ENCODE results near the gene RSPH1. TPM values are rescaled to one million over a fixed set of nuclear protein-coding genes. Genes with fewer than 3 reads are reported as not detected.

RSPH1 gene
- total and polyA plus RNA-seq, 2 of the 4 experiments (the other 2 are of a cell fraction), result not detected

DNA sequence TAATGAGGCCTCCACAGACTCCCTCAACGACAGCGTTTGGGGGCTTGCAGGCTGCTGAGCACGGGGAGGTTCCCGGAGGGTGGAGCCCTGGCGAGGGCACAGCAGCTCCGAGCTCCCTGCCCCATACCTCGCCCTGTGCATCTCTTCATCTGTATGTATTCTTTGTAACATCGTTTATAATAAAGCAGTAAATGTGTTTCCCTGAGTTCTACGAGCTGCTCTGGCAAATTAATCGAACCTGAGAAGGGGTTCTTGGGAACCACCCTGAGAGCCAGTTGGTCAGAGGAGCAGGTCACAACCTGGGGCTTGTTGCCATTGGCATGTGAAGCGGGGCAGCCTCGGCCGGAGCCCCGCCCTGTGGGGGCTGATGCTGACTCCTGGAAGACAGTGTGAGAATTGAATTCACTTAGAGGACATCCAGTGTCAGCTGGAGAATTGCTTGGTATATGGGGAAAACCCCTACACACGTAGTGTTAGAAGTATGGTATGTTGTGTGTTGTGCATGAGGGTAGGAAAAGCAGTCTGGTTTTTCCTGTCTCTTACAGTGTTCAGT is 29.1 kb upstream of the RSPH1 start:
- TF ChIP-seq FOS (IDR thresholded peaks at IDR 0.05; ENCODE audit: low read depth, low read length) (no peak), MXI1 (IDR thresholded peaks at IDR 0.05; ENCODE audit: borderline replicate concordance, low read depth, low read length) (no peak), MAFK (IDR thresholded peaks at IDR 0.05; ENCODE audit: low read depth, low read length) (no peak), RAD21 (IDR thresholded peaks at IDR 0.05; ENCODE audit: low read length) (no peak), POLR2A (IDR thresholded peaks at IDR 0.05; ENCODE audit: low read depth, low read length) (no peak), CEBPB (IDR thresholded peaks at IDR 0.05; ENCODE audit: low read depth, low read length) (no peak), MAZ (IDR thresholded peaks at IDR 0.05; ENCODE audit: borderline replicate concordance, low read depth, low read length) (no peak), RCOR1 (IDR thresholded peaks at IDR 0.05; ENCODE audit: insufficient replicate concordance, low read length) (no peak), SMC3 (IDR thresholded peaks at IDR 0.05; ENCODE audit: low read depth, low read length) (no peak), NFE2L2 (IDR thresholded peaks at IDR 0.05; ENCODE audit: low read depth, low read length) (no peak), CHD1 (IDR thresholded peaks at IDR 0.05; ENCODE audit: low read depth, low read length) (no peak), RFX5 (IDR thresholded peaks at IDR 0.05; ENCODE audit: low read depth, low read length) (no peak), BHLHE40 (IDR thresholded peaks at IDR 0.05; ENCODE audit: low read depth, low read length) (no peak)
- TF ChIP-seq, protein P1, sequence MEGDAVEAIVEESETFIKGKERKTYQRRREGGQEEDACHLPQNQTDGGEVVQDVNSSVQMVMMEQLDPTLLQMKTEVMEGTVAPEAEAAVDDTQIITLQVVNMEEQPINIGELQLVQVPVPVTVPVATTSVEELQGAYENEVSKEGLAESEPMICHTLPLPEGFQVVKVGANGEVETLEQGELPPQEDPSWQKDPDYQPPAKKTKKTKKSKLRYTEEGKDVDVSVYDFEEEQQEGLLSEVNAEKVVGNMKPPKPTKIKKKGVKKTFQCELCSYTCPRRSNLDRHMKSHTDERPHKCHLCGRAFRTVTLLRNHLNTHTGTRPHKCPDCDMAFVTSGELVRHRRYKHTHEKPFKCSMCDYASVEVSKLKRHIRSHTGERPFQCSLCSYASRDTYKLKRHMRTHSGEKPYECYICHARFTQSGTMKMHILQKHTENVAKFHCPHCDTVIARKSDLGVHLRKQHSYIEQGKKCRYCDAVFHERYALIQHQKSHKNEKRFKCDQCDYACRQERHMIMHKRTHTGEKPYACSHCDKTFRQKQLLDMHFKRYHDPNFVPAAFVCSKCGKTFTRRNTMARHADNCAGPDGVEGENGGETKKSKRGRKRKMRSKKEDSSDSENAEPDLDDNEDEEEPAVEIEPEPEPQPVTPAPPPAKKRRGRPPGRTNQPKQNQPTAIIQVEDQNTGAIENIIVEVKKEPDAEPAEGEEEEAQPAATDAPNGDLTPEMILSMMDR (conservative IDR thresholded peaks at IDR 0.05; ENCODE audit: low read depth, low read length), result no peak
- TF ChIP-seq, protein P2, sequence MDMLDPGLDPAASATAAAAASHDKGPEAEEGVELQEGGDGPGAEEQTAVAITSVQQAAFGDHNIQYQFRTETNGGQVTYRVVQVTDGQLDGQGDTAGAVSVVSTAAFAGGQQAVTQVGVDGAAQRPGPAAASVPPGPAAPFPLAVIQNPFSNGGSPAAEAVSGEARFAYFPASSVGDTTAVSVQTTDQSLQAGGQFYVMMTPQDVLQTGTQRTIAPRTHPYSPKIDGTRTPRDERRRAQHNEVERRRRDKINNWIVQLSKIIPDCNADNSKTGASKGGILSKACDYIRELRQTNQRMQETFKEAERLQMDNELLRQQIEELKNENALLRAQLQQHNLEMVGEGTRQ (IDR thresholded peaks at IDR 0.05; ENCODE audit: low read depth, low read length), result no peak
- TF ChIP-seq, protein P3, sequence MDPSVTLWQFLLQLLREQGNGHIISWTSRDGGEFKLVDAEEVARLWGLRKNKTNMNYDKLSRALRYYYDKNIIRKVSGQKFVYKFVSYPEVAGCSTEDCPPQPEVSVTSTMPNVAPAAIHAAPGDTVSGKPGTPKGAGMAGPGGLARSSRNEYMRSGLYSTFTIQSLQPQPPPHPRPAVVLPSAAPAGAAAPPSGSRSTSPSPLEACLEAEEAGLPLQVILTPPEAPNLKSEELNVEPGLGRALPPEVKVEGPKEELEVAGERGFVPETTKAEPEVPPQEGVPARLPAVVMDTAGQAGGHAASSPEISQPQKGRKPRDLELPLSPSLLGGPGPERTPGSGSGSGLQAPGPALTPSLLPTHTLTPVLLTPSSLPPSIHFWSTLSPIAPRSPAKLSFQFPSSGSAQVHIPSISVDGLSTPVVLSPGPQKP (IDR thresholded peaks at IDR 0.05; ENCODE audit: borderline replicate concordance, low read depth, low read length), result no peak
- Histone ChIP-seq H3K27ac (ENCODE audit: insufficient read depth, low read length) (no peak overlapping the region), H2BK5ac (ENCODE audit: low read depth, low read length, poor library complexity, severe bottlenecking) (no peak overlapping the region), H3K56ac (ENCODE audit: extremely low read depth, insufficient read depth, low read length) (no peak overlapping the region), H3K79me1 (ENCODE audit: low read depth in 1 of 2, low read length in 2 of 2) (no peaks in the 10 kb centered on the region), H3K4me1 (ENCODE audit: control insufficient read depth, insufficient read depth, low read length) (peaks cover 5% of the 10 kb centered on the region; the same call in 1 of the 2 replicates), H2AFZ (replicated peaks; ENCODE audit: low read length, poor library complexity) (peak overlapping the region; percentile 15), H4K20me1 (ENCODE audit: insufficient read depth, low read length) (no peaks in the 10 kb centered on the region; the same call in 1 of the 2 replicates), H3K4me2 (ENCODE audit: low read depth, low read length) (peak overlapping the region; percentile 60; the same call in 1 of the 2 replicates), H3K9me1 (ENCODE audit: insufficient read depth, low read length) (no peaks in the 10 kb centered on the region), H4K8ac (ENCODE audit: low read depth in 2 of 2, low read length in 2 of 2) (no peak overlapping the region), H2BK15ac (ENCODE audit: low read depth, low read length) (no peak overlapping the region), H3K27me3 (ENCODE audit: control insufficient read depth, insufficient read depth, low read length) (peaks cover 18% of the 10 kb centered on the region; the same call in 1 of the 2 replicates), H3K18ac (ENCODE audit: low read depth, low read length) (no peak overlapping the region), H4K5ac (ENCODE audit: low read depth, low read length) (no peak overlapping the region), H2AK9ac (replicated peaks; ENCODE audit: low read depth, low read length, poor library complexity) (no peak overlapping the region), H3K14ac (replicated peaks; ENCODE audit: low read depth, low read length) (no peak overlapping the region), H3K4me3 (ENCODE audit: insufficient read depth, low read depth, low read length) (no peak overlapping the region), H4K91ac (ENCODE audit: insufficient read depth, low read depth, low read length) (no peak overlapping the region), H2AK5ac (ENCODE audit: low read depth, low read length) (no peak overlapping the region), H3K23ac (ENCODE audit: low read depth, low read length) (no peak overlapping the region), H3K4ac (ENCODE audit: low read depth, low read length) (no peak overlapping the region), H2BK120ac (ENCODE audit: low read depth, low read length) (no peak overlapping the region), H3K9me3 (ENCODE audit: control insufficient read depth, insufficient read depth, low read length) (no peaks in the 10 kb centered on the region), H3K36me3 (ENCODE audit: control insufficient read depth, insufficient read depth, low read length) (no peaks in the 10 kb centered on the region), H2BK20ac (ENCODE audit: low read depth, low read length) (no peak overlapping the region), H3K9ac (ENCODE audit: low read depth, low read length) (no peak overlapping the region)
- in situ Hi-C loops (cut with MboI; ENCODE audit: low sequenced_read_pairs) (no loop called here), dilution Hi-C loops (cut with HindIII; ENCODE audit: low sequenced_read_pairs, unreplicated experiment) (no loop called here), intact Hi-C loops (cut with micrococcal nuclease) (no loop called here)
- no TSS peak for BruUV-seq (replicated peaks)
- ATAC-seq (ENCODE audit: low read depth) (peak; percentile 43; the same call in 1 of the 2 replicates), DNase-seq (peak; percentile 15)
- POLR2A ChIA-PET (ENCODE audit: unreplicated experiment), result no interaction called here
- WGBS, 2 experiments (ENCODE audit: extremely low coverage in 2 of 2, insufficient read length in 1 of 2), result 40% methylated on average over 1 of the region's 15 CpGs; no CpG with 5 or more reads in 1 of the 2 experiments
- CTCF ChIA-PET, result no interaction called here

Measured in IMR-90 (cell line).